Subcutaneous abdominal adipose tissue (tissue), 5 donors: ENCODE results near the gene DCUN1D3.

Experiments used
- H3K27ac ChIP-seq: one replicate; pipeline ENCODE4 v1.7.0; 2013; ENCODE audit warnings: low read depth, mild to moderate bottlenecking, inconsistent platforms, low read length, moderate library complexity
- H3K27me3 ChIP-seq, 5 donors: one replicate each; pipeline ENCODE4 v1.7.0; 2013; ENCODE audit warnings: low read length in 5 of 5, inconsistent platforms in 1 of 5; ENCODE audit not compliant: control insufficient read depth in 5 of 5, insufficient read depth in 4 of 5
- H3K36me3 ChIP-seq, 5 donors: one replicate each; pipeline ENCODE4 v1.7.0; 2013; ENCODE audit warnings: low read length in 5 of 5; ENCODE audit not compliant: control insufficient read depth in 5 of 5, insufficient read depth in 5 of 5
- H3K4me1 ChIP-seq, 5 donors: one replicate each; pipeline ENCODE4 v1.7.0; 2013; ENCODE audit warnings: low read length in 5 of 5, mild to moderate bottlenecking in 3 of 5, moderate library complexity in 1 of 5; ENCODE audit not compliant: control insufficient read depth in 5 of 5, insufficient read depth in 5 of 5
- H3K4me3 ChIP-seq, 5 donors: one replicate each; pipeline ENCODE4 v1.7.0; 2013; ENCODE audit warnings: low read length in 5 of 5, low read depth in 1 of 5
- H3K9ac ChIP-seq, 5 donors: one replicate each; pipeline ENCODE4 v1.7.0; 2013; ENCODE audit warnings: low read length in 5 of 5, mild to moderate bottlenecking in 4 of 5, moderate library complexity in 3 of 5
- H3K9me3 ChIP-seq, 5 donors: one replicate each; pipeline ENCODE4 v1.7.0; 2013; ENCODE audit warnings: low read length in 5 of 5; ENCODE audit not compliant: control insufficient read depth in 5 of 5
- donor health status: healthy.
- donor health status: healthy.
- donor health status: healthy.
- donor health status: healthy.
- donor health status: healthy.

Gene DCUN1D3

GRCh38 chr16:20904507-20905081 lies 4.4 kb upstream of the DCUN1D3 start:
- Histone ChIP-seq H3K9me3 (no peaks in the 10 kb centered on the region), H3K27me3 (no peaks in the 10 kb centered on the region), H3K9ac (peak overlapping the region in 4 of 5 donors; percentile 8 to 70 (median 56)), H3K36me3 (no peaks in the 10 kb centered on the region), H3K27ac (peak overlapping the region; percentile 97), H3K4me3 (peak overlapping the region in 1 of 5 donors; percentile 13), H3K4me1 (peaks cover 21 to 86% (median 78%) of the 10 kb centered on the region in 5 donors)

DNA sequence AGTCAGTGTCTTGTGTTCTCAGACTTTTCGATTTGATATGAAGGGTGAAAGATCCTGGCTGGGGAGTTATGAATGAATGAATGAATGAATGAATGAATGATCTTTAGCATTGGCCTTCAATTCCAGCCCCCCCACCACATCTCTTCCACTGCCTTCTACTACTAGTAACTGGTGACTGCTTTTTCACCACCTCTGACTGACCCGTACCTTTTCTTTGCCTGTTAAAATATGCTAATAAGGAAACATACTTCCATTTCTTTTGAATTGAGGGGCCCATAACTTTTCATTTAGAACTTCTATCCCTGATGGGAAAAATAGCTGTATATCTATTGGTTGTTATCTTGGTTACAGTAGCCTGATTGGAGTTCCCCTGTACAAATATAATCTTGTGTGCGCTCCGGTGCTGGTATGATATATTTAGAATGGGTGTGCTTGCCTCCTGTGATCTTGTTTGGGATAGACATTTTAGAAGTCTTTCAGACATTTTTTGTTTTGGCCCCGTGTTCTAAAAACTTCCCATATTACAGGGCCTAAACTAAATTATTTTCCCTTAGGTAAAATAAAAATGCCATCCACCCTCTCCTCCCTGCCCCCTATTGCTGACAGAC lies 3.8 kb upstream of the DCUN1D3 start:
- Histone ChIP-seq H3K4me1 (peaks cover 21 to 89% (median 83%) of the 10 kb centered on the region in 5 donors), H3K9ac (peak overlapping the region in 4 of 5 donors; percentile 8 to 70 (median 56)), H3K27ac (peak overlapping the region; percentile 97)

GRCh38 chr16:20903116-20903898 lies 3.1 kb upstream of the DCUN1D3 start:
- Histone ChIP-seq H3K4me3 (no peak overlapping the region), H3K36me3 (no peaks in the 10 kb centered on the region), H3K27me3 (no peaks in the 10 kb centered on the region), H3K27ac (peak overlapping the region; percentile 97), H3K9me3 (no peaks in the 10 kb centered on the region), H3K9ac (peak overlapping the region in 4 of 5 donors; percentile 4 to 98 (median 38)), H3K4me1 (peaks cover 21 to 86% (median 81%) of the 10 kb centered on the region in 5 donors)

More for the DNA sequence above, 3.8 kb upstream of the DCUN1D3 start:
- no peaks in the 10 kb centered on the region for H3K36me3 ChIP-seq
- H3K27me3 ChIP-seq: no peaks in the 10 kb centered on the region
- H3K9me3 ChIP-seq: no peaks in the 10 kb centered on the region
- peak overlapping the region in 1 of 5 donors; percentile 13 for H3K4me3 ChIP-seq

DNA sequence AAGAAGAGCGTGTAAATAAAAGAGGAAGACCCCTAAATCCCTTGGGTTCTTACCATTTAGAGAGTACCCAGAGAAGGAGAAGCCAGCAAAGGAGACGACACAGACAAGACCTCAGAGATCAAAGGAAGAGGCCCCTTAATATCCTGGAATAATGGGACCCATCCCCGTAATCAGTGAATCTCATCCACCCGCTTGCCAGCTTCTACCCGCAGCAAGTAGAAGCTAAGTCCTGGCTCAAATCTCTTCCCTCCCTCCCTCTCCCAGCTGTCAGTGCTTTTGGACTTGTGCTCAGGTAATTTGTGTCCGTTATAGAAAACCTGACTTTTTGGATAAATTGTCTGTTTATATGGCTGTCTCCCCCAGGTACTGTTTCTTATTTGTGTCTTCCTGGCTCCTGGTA lies 2.3 kb upstream of the DCUN1D3 start:
- Histone ChIP-seq H3K27ac (peak overlapping the region; percentile 97), H3K36me3 (peaks cover 0 to 1% (median 0%) of the 10 kb centered on the region in 5 donors), H3K4me1 (peaks cover 16 to 88% (median 79%) of the 10 kb centered on the region in 5 donors), H3K27me3 (no peaks in the 10 kb centered on the region), H3K9me3 (no peaks in the 10 kb centered on the region), H3K9ac (peak overlapping the region in 3 of 5 donors; percentile 31 to 98 (median 89)), H3K4me3 (peak overlapping the region in 3 of 5 donors; percentile 13 to 35 (median 20))

DNA sequence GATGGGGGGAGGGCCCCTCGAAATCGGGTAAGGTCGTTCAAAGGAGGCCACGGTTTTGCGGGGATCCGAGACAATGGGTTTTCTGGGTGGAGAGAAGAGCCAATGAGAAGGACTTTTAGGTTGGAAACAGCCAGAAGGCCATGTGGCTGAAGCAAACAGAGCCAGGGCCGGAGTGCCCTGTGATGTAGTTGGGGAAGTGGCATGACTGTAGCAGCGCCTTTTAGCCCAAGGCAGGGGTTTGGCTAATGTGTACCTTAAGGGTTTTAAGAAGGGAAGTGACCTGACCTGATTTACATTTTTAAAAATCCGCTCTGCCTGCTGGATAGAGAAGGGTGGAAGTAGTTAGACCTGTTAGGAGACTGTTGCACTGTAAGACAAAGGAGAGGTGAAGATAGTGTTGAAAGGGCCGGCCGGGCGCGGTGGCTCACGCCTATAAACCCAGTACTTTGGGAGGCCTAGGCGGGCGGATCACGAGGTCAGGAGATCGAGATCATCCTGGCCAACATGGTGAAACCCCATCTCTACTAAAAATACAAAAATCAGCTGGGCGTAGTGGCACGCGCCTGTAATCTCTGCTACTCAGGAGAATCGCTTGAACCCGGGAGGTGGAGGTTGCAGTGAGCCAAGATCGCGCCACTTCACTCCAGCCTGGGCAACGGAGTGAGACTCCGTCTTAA lies 1.4 kb upstream of the DCUN1D3 start:
- Histone ChIP-seq H3K27me3 (no peaks in the 10 kb centered on the region), H3K4me3 (peak overlapping the region; percentile 71 to 94 (median 88)), H3K27ac (peak overlapping the region; percentile 97), H3K36me3 (peaks cover 3 to 6% (median 6%) of the 10 kb centered on the region in 5 donors), H3K4me1 (peaks cover 12 to 86% (median 78%) of the 10 kb centered on the region in 5 donors), H3K9me3 (no peaks in the 10 kb centered on the region), H3K9ac (peak overlapping the region; percentile 89 to 98 (median 96))

- Histone ChIP-seq H3K9ac (peak overlapping the region; percentile 89 to 98 (median 96)), H3K27ac (peak overlapping the region; percentile 97), H3K4me1 (peaks cover 7 to 81% (median 79%) of the 10 kb centered on the region in 5 donors), H3K36me3 (peaks cover 6 to 8% (median 8%) of the 10 kb centered on the region in 5 donors), H3K9me3 (no peaks in the 10 kb centered on the region), H3K4me3 (peak overlapping the region; percentile 71 to 94 (median 88)), H3K27me3 (no peaks in the 10 kb centered on the region)
Measured at GRCh38 chr16:20901068-20901435, 894 bp upstream of the DCUN1D3 start.

GRCh38 chr16:20899477-20900298 lies 470 bp downstream of the DCUN1D3 start:
- no peaks in the 10 kb centered on the region for H3K9me3 ChIP-seq
- H3K4me3 ChIP-seq: peak overlapping the region; percentile 88 to 95 (median 94)
- peaks cover 15 to 17% (median 17%) of the 10 kb centered on the region in 5 donors for H3K36me3 ChIP-seq
- peaks cover 5 to 81% (median 72%) of the 10 kb centered on the region in 5 donors for H3K4me1 ChIP-seq
- peak overlapping the region; percentile 97 for H3K27ac ChIP-seq
- peak overlapping the region; percentile 94 to 100 (median 96) for H3K9ac ChIP-seq
- no peaks in the 10 kb centered on the region for H3K27me3 ChIP-seq

DNA sequence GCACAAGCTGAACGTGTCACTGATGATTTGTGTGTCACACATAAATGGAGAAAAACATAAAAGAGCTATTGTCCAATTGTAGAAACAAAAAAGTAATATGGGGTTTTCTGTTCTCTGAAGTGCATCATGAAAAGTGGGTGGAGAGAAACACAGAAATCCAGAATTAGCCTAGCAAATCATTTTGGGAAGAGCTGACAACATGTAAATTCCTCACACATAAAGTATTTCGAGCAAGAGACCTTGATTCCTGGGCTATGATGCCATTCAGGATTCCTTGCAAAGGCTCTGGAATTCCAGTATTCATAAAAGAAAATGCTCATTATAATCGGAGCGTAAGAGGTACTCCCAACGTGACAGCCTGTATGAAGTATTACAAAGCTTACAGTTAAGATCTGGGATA lies 1.1 kb downstream of the DCUN1D3 start:
- Histone ChIP-seq H3K4me1 (peaks cover 5 to 81% (median 72%) of the 10 kb centered on the region in 5 donors), H3K27me3 (no peaks in the 10 kb centered on the region), H3K27ac (peak overlapping the region; percentile 97), H3K36me3 (peaks cover 15 to 23% (median 23%) of the 10 kb centered on the region in 5 donors), H3K4me3 (peak overlapping the region; percentile 88 to 95 (median 94)), H3K9me3 (no peaks in the 10 kb centered on the region), H3K9ac (peak overlapping the region; percentile 94 to 100 (median 96))

- Histone ChIP-seq H3K9ac (peak overlapping the region; percentile 1 to 100 (median 96)), H3K27ac (peak overlapping the region; percentile 97), H3K4me3 (peak overlapping the region; percentile 88 to 95 (median 94)), H3K4me1 (peaks cover 0 to 81% (median 68%) of the 10 kb centered on the region in 5 donors), H3K36me3 (peaks cover 15 to 31% (median 31%) of the 10 kb centered on the region in 5 donors), H3K27me3 (no peaks in the 10 kb centered on the region), H3K9me3 (no peaks in the 10 kb centered on the region)
Measured at GRCh38 chr16:20897922-20898321, 2.2 kb downstream of the DCUN1D3 start.
